ENCODE measurements around the gene CHRDL1. TPM values are rescaled to one million over a fixed set of nuclear protein-coding genes. Genes with fewer than 3 reads are reported as not detected.
"Not testable (repeated sequence)": the region's sequence is repeated elsewhere in the genome, so short reads cannot be mapped to it uniquely, and the experiment has no call there.

CHRDL1 gene
- total RNA-seq, 2 experiments from 2014 or later = not detected

DNA sequence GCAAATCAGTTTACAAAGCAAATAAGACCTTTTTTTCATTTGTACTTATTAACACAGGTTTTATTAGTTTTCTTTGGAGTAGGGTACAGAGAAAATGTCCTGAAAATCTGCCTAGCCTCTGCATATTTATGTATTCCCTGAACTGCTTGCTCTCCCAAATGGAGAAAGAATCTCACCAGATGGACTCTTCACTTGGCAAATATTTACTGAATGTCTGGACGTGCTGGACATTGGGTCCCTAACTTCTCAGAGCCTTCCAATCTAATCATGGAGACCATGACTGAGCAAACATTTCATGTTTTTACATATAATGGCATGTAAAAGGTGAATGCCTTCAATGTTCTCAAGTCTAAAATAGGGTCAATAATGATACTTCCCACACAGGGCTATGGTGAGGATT lies 126.0 kb downstream of the CHRDL1 start:
- H3K9me3 Mint-ChIP-seq = no peaks in the 10 kb centered on the region
- H3K36me3 Mint-ChIP-seq (ENCODE audit: low read depth) = no peaks in the 10 kb centered on the region
- no peak overlapping the region for H3K4me3 Mint-ChIP-seq
- no peaks in the 10 kb centered on the region for H3K27me3 Mint-ChIP-seq
- POLR2A ChIA-PET = no interaction called here
- CTCF ChIA-PET = no interaction called here
- DNase-seq = no peak
- H3K27ac Mint-ChIP-seq = no peak overlapping the region
- no peaks in the 10 kb centered on the region for H3K4me1 Mint-ChIP-seq

DNA sequence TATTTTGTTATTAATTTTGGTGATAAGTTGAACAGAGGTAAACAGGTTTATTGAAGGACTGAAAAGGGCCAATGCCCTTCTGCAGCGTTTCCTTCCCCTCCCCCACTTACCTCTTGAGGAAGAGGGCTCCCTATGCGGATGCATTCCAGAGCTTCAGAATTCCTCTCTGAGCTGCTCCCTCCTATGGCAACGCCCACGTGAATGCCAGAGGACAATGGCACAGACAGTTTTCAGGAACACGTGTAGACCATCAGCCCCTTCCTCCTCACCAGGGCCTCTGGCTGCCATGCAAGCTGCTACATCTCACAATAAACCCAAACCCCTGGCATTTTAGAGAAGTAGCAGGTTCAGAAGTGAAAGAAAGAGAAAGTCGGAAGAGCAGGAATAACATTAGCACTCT lies 127.9 kb downstream of the CHRDL1 start:
- no peaks in the 10 kb centered on the region for H3K36me3 Mint-ChIP-seq (ENCODE audit: low read depth)
- CTCF ChIA-PET = no interaction called here

DNA sequence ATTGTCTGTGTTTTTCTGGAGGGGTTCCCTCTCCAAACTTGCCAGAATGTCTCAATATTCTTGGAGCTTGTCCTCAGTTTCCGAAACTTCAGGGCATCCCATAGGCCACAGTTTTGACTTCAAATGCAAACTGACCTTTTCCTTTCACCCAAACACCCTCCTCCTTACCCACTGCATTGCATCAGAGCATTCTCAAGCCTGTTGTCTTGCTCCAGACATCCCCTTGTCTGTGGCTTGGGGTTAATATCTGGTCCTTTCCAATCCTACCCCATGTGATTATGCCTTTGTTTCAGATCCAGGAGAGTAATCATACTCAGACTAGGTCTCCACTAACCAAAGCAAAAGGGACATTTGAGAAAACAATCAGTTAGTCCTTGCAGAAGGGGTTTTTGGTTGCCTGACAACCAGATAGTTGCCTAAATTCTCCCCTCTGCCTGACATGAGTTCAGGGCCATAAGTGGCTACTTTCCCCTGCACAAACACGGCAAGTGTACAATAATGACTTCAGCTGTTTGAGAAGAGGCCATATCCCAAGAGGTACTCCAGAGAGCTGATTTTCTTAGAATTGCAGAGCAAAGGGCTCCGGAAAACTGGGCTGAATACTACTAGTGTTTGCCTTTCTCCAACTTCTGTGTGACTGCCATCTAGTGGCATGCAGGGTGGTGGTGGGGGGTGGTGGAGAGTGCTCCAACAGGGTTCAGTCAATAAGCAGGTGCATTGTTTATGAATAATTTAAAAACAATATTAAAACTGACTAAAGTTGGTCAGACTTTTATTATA lies 130.2 kb downstream of the CHRDL1 start:
- no peaks in the 10 kb centered on the region for H3K27me3 Mint-ChIP-seq

More for the DNA sequence above, 127.9 kb downstream of the CHRDL1 start:
- no peak overlapping the region for H3K4me3 Mint-ChIP-seq
- no peaks in the 10 kb centered on the region for H3K27me3 Mint-ChIP-seq
- no peak overlapping the region for H3K27ac Mint-ChIP-seq
- POLR2A ChIA-PET = no interaction called here
- DNase-seq = no peak
- H3K9me3 Mint-ChIP-seq = no peaks in the 10 kb centered on the region
- no peaks in the 10 kb centered on the region for H3K4me1 Mint-ChIP-seq

DNA sequence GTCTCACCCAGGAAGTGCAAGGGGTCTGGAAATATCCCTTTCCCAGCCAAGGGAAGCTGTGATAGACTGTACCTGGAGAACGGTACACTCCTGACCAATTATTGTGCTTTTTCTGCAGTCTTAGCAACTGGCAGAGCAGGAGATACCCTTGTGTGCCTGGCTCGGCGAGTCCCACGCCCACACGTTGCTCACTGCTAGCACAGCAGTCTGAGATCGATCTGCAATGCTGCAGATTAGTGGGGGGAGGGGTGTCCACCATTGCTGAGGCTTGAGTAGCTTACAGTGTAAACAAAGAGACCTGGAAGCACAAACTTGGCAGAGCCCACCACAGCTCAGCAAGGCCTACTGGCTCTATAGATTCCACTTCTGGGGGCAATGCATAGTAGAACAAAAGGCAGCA lies 138.5 kb downstream of the CHRDL1 start:
- no peak for DNase-seq
- Mint-ChIP-seq H3K27ac (no peak overlapping the region), H3K27me3 (no peaks in the 10 kb centered on the region)

More for the DNA sequence above, 130.2 kb downstream of the CHRDL1 start:
- ChIA-PET CTCF (interaction anchor here (1.2 kb wide), 1 partner anchor 219 kb away, joined by 4 read pairs; no protein-coding TSS in a partner anchor), POLR2A (no interaction called here)
- H3K4me3 Mint-ChIP-seq = no peak overlapping the region
- peak; percentile 15 for DNase-seq
- H3K9me3 Mint-ChIP-seq = no peaks in the 10 kb centered on the region
- no peak overlapping the region for H3K27ac Mint-ChIP-seq
- no peaks in the 10 kb centered on the region for H3K36me3 Mint-ChIP-seq (ENCODE audit: low read depth)
- H3K4me1 Mint-ChIP-seq = no peaks in the 10 kb centered on the region

DNA sequence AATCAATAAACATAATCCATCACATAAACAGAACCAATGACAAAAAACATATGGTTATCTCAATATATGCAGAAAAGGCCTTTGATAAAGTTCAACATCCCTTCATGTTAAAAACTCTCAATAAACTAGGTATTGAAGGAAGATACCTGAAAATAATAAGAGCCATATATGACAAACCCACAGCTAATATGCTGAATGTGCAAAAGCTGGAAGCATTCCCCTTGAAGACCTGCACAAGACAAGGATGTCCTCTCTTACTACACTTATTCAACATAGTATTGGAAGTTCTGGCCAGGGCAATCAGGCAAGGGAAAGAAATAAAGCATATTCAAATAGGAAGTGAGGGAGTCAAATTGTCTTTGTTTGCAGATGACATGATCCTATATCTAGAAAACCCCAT lies 141.3 kb downstream of the CHRDL1 start:
- H3K36me3 Mint-ChIP-seq (ENCODE audit: low read depth); H3K4me3 Mint-ChIP-seq; DNase-seq; H3K27me3 Mint-ChIP-seq; H3K9me3 Mint-ChIP-seq; H3K27ac Mint-ChIP-seq; CTCF ChIA-PET; POLR2A ChIA-PET; H3K4me1 Mint-ChIP-seq: not testable (repeated sequence)

More for the DNA sequence above, 138.5 kb downstream of the CHRDL1 start:
- ChIA-PET CTCF (no interaction called here), POLR2A (no interaction called here)
- H3K36me3 Mint-ChIP-seq (ENCODE audit: low read depth) = no peaks in the 10 kb centered on the region
- no peak overlapping the region for H3K4me3 Mint-ChIP-seq
- no peaks in the 10 kb centered on the region for H3K4me1 Mint-ChIP-seq
- H3K9me3 Mint-ChIP-seq = no peaks in the 10 kb centered on the region

DNA sequence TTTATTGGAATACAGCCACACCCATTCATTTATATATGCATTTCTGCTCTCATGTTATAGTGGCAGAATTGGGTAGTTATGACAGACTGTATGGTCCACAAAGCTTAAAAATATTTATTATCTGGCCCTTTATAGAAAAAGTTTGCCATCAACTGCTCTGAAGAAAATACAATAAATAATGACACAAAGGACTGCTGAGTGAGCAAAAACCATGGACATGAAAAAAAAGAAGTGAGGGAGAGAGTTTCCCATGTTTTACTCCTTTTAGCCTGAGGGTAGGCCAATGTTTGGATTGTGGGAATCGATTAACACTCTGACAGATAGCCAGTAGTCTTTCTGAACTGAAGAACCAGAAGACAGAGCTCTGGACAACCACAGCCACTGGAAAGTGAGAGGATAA lies 149.2 kb downstream of the CHRDL1 start:
- DNase-seq = no peak
- Mint-ChIP-seq H3K27me3 (no peaks in the 10 kb centered on the region), H3K4me3 (no peak overlapping the region), H3K27ac (no peak overlapping the region), H3K36me3 (ENCODE audit: low read depth) (no peaks in the 10 kb centered on the region), H3K4me1 (no peaks in the 10 kb centered on the region), H3K9me3 (no peaks in the 10 kb centered on the region)
- POLR2A ChIA-PET = no interaction called here
- CTCF ChIA-PET = no interaction called here

Data from activated CD4-positive, alpha-beta memory T cell treated with anti-CD3 and anti-CD28 coated beads, Interleukin-2, amount 10 ng/mL, durations not matched to agents 7 days and 5 days (primary cell).